Caco-2 (cell line): ENCODE results near the gene DOK6. TPM values are rescaled to one million over a fixed set of nuclear protein-coding genes. Genes with fewer than 3 reads are reported as not detected.

ENCODE experiments used
- BruUV-seq: library from RNA; stranded (reverse); fragments of 400-500 nt; replicated peaks from 2 replicates; lab custom pipeline; 2021; lab: Mats Ljungman, UMichigan
- CTCF ChIA-PET: fragments of 300-600 bp; sonication (Branson Sonifier 250); formaldehyde crosslinking; loops from one replicate; lab custom pipeline; 2022; ENCODE audit warnings: antibody characterized with exemption; lab: Charles Lee
- POLR2A ChIA-PET: fragments of 300-600 bp; sonication (Branson Sonifier 250); formaldehyde crosslinking; loops from one replicate; lab custom pipeline; 2022; ENCODE audit warnings: antibody characterized with exemption; lab: Charles Lee
- DNase-seq, 2 experiments: peaks; one replicate each; pipeline versions ENCODE4 v3.0.0 to v3.0.0-alpha.2; 2020 to 2022
- H3K27me3 ChIP-seq: replicated peaks from 2 replicates; pipeline ENCODE4 v1.6.0; 2011; ENCODE audit warnings: low read length; ENCODE audit not compliant: control insufficient read depth, insufficient read depth
- H3K36me3 ChIP-seq: 2 replicates; pipeline ENCODE4 v1.5.1; 2011; ENCODE audit warnings: low read length; ENCODE audit not compliant: control insufficient read depth, insufficient read depth
- H3K4me1 ChIP-seq: fragments of 250-450 bp; sonication (Bioruptor Pico); 2 replicates; pipeline ENCODE4 v1.5.1; 2020; ENCODE audit warnings: mild to moderate bottlenecking
- H3K4me3 ChIP-seq: 2 replicates; pipeline ENCODE4 v1.5.1; 2011; ENCODE audit warnings: low read depth, mild to moderate bottlenecking, control low read depth, low read length
- H3K9me3 ChIP-seq: fragments of 250-450 bp; sonication (Bioruptor Pico); 2 replicates; pipeline ENCODE4 v1.5.1; 2020; ENCODE audit warnings: mild to moderate bottlenecking, moderate library complexity
- H3K27ac Mint-ChIP-seq: one replicate; pipeline ENCODE4 v1.8.0; 2022; ENCODE audit warnings: mixed read lengths; ENCODE audit not compliant: unreplicated experiment
- H3K27me3 Mint-ChIP-seq: one replicate; pipeline ENCODE4 v1.8.0; 2022; ENCODE audit warnings: mixed read lengths; ENCODE audit not compliant: insufficient read depth, unreplicated experiment
- H3K36me3 Mint-ChIP-seq: one replicate; pipeline ENCODE4 v1.8.0; 2022; ENCODE audit warnings: mild to moderate bottlenecking, mixed read lengths; ENCODE audit not compliant: insufficient read depth, unreplicated experiment
- H3K4me1 Mint-ChIP-seq: one replicate; pipeline ENCODE4 v1.8.0; 2022; ENCODE audit warnings: low read depth, mixed read lengths; ENCODE audit not compliant: unreplicated experiment
- H3K4me3 Mint-ChIP-seq: one replicate; pipeline ENCODE4 v1.8.0; 2022; ENCODE audit warnings: mild to moderate bottlenecking, moderate library complexity, mixed read lengths; ENCODE audit not compliant: unreplicated experiment
- H3K9me3 Mint-ChIP-seq: one replicate; pipeline ENCODE4 v1.8.0; 2022; ENCODE audit warnings: mixed read lengths; ENCODE audit not compliant: unreplicated experiment
- intact Hi-C: fragments of 100-400 bp; cut with micrococcal nuclease; formaldehyde crosslinking; loops from one replicate; pipeline ENCODE4 v1.10.0; 2022; ENCODE audit not compliant: unreplicated experiment
- total RNA-seq: library from RNA; stranded (reverse); gene quantifications from 2 replicates; pipeline ENCODE4 v1.2.3, GENCODE V29; 2022
- TF ChIP-seq, protein P1 (sequence below), 2 experiments: fragments of 200-600 bp in 1 of 2; IDR thresholded peaks; 1 replicate in 1 of 2; 2 replicates in 1 of 2; pipeline versions ENCODE4 v1.5.1 to v1.8.0; 2011 to 2022; ENCODE audit warnings: antibody characterized with exemption in 1 of 2, control low read depth in 1 of 2, inconsistent platforms in 1 of 2, low read depth in 1 of 2, low read length in 1 of 2, mild to moderate bottlenecking in 1 of 2, moderate library complexity in 1 of 2; ENCODE audit not compliant: insufficient read depth in 1 of 2, severe bottlenecking in 1 of 2, unreplicated experiment in 1 of 2

Gene DOK6
- total RNA-seq, 1 experiment from 2014 or later = not detected

DNA sequence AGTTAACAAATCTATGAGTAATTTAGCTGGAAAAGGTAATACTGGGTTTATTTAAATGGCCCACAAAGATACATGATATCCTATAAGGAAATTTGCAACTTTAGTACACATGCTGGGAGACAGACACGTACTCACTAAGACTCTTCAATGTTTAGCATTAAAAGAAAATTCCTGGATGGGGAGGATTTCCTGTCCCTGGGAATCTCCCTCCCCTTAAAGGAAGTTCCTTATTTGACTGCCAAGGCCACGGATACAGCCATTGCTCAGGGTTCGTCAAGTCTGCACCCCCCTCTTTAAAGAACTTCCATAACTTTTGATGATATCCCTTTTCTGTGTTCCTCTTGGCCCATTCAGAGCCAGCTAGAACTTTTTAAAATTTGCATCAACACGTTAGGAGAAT lies 279.4 kb downstream of the DOK6 start:
- DNase-seq = no peak
- TF ChIP-seq, protein P1, sequence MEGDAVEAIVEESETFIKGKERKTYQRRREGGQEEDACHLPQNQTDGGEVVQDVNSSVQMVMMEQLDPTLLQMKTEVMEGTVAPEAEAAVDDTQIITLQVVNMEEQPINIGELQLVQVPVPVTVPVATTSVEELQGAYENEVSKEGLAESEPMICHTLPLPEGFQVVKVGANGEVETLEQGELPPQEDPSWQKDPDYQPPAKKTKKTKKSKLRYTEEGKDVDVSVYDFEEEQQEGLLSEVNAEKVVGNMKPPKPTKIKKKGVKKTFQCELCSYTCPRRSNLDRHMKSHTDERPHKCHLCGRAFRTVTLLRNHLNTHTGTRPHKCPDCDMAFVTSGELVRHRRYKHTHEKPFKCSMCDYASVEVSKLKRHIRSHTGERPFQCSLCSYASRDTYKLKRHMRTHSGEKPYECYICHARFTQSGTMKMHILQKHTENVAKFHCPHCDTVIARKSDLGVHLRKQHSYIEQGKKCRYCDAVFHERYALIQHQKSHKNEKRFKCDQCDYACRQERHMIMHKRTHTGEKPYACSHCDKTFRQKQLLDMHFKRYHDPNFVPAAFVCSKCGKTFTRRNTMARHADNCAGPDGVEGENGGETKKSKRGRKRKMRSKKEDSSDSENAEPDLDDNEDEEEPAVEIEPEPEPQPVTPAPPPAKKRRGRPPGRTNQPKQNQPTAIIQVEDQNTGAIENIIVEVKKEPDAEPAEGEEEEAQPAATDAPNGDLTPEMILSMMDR (IDR thresholded peaks at IDR 0.05; ENCODE audit: insufficient read depth in 1 of 2, low read depth in 1 of 2, low read length in 1 of 2, severe bottlenecking in 1 of 2, unreplicated experiment in 1 of 2) = no peak
- Histone ChIP-seq H3K9me3 (no peaks in the 10 kb centered on the region), H3K27me3 (no peaks in the 10 kb centered on the region), H3K4me1 (no peaks in the 10 kb centered on the region), H3K36me3 (no peaks in the 10 kb centered on the region), H3K4me3 (no peak overlapping the region)
- H3K9me3 Mint-ChIP-seq = no peaks in the 10 kb centered on the region
- no peaks in the 10 kb centered on the region for H3K4me1 Mint-ChIP-seq
- intact Hi-C loops = no loop called here
- BruUV-seq = no TSS peak
- H3K27me3 Mint-ChIP-seq = no peaks in the 10 kb centered on the region
- H3K4me3 Mint-ChIP-seq = no peak overlapping the region
- no peak overlapping the region for H3K27ac Mint-ChIP-seq
- ChIA-PET CTCF (no interaction called here), POLR2A (no interaction called here)
- no peaks in the 10 kb centered on the region for H3K36me3 Mint-ChIP-seq

DNA sequence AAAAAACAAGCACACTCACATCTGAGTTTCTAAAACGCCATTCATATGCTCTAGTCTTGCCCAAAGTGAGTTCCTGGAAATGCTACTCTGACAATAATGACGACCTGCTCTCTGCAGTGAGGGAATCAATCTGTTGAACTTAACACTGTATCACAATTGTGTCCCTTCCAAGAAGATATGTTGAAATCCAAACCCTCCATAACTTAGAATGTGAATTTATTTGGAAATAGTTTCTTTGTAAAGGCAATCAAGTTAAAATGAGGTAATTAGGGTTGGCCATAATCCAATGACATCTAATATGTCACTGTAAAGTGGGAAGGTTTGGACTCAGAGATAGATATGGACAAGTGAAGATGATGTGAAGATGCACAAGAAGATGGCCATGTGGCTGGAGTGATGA lies 282.5 kb downstream of the DOK6 start:
- ChIA-PET CTCF (no interaction called here), POLR2A (no interaction called here)
- no peaks in the 10 kb centered on the region for H3K27me3 Mint-ChIP-seq
- intact Hi-C loops = no loop called here
- no peaks in the 10 kb centered on the region for H3K9me3 Mint-ChIP-seq
- Histone ChIP-seq H3K27me3 (no peaks in the 10 kb centered on the region), H3K9me3 (no peaks in the 10 kb centered on the region), H3K4me1 (no peaks in the 10 kb centered on the region), H3K36me3 (no peaks in the 10 kb centered on the region), H3K4me3 (no peak overlapping the region)
- H3K4me1 Mint-ChIP-seq = no peaks in the 10 kb centered on the region
- H3K4me3 Mint-ChIP-seq = no peak overlapping the region
- BruUV-seq = no TSS peak
- no peak for DNase-seq
- no peaks in the 10 kb centered on the region for H3K36me3 Mint-ChIP-seq
- H3K27ac Mint-ChIP-seq = no peak overlapping the region
- TF ChIP-seq, protein P1 (IDR thresholded peaks at IDR 0.05; ENCODE audit: insufficient read depth in 1 of 2, low read depth in 1 of 2, low read length in 1 of 2, severe bottlenecking in 1 of 2, unreplicated experiment in 1 of 2) = no peak

DNA sequence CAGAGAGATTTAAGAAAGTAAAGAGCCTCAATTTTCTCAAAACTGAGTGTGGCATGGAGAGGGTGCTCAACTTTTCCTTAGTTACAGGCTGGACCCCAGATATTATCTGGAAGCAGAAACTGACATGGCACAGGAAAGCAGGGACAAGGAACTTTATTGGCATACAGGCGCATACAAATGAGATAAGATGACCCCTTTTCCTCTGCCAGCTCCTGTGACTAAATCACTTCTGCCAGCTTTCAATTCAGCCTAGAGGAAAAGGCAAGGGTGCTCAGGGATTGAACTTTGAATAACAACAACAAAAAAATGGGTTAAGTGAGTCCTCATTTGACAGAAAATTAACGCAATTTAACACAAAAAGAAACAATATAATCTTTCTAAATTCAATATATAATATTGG lies 284.1 kb downstream of the DOK6 start:
- H3K9me3 Mint-ChIP-seq = no peaks in the 10 kb centered on the region
- CTCF ChIA-PET = no interaction called here

More for the DNA sequence above, 284.1 kb downstream of the DOK6 start:
- H3K27ac Mint-ChIP-seq = no peak overlapping the region
- H3K27me3 Mint-ChIP-seq = no peaks in the 10 kb centered on the region
- no peak overlapping the region for H3K4me3 Mint-ChIP-seq
- H3K36me3 Mint-ChIP-seq = no peaks in the 10 kb centered on the region
- Histone ChIP-seq H3K36me3 (no peaks in the 10 kb centered on the region), H3K27me3 (no peaks in the 10 kb centered on the region), H3K9me3 (no peaks in the 10 kb centered on the region), H3K4me3 (no peak overlapping the region), H3K4me1 (no peaks in the 10 kb centered on the region)
- POLR2A ChIA-PET = no interaction called here
- DNase-seq = no peak
- no peaks in the 10 kb centered on the region for H3K4me1 Mint-ChIP-seq
- intact Hi-C loops = no loop called here
- TF ChIP-seq, protein P1 (IDR thresholded peaks at IDR 0.05; ENCODE audit: insufficient read depth in 1 of 2, low read depth in 1 of 2, low read length in 1 of 2, severe bottlenecking in 1 of 2, unreplicated experiment in 1 of 2) = no peak
- BruUV-seq = no TSS peak
